ENCODE data around the gene RPLP1. TPM values are rescaled to one million over a fixed set of nuclear protein-coding genes. Genes with fewer than 3 reads are reported as not detected.

The RPLP1 gene
- total RNA-seq, 1 donor from 2014 or later: 3,035 TPM

- ATAC-seq (ENCODE audit: low read depth): no peak
- Mint-ChIP-seq H3K36me3 (ENCODE audit: low read depth) (peaks cover 2% of the 10 kb centered on the region), H3K4me3 (peak overlapping the region; percentile 78)
Observed at GRCh38 chr15:69414701-69415167, 37.9 kb upstream of the RPLP1 start.

GRCh38 chr15:69415381-69415780 is 37.2 kb upstream of the RPLP1 start:
- Mint-ChIP-seq H3K4me3 (peak overlapping the region; percentile 42), H3K36me3 (ENCODE audit: low read depth) (peaks cover 2% of the 10 kb centered on the region), H3K9me3 (no peaks in the 10 kb centered on the region), H3K4me1 (peaks cover 11% of the 10 kb centered on the region), H3K27ac (no peak overlapping the region), H3K27me3 (peaks cover 4% of the 10 kb centered on the region)
- DNase-seq (no peak), ATAC-seq (ENCODE audit: low read depth) (no peak)
- TF ChIP-seq CTCF (IDR thresholded peaks at IDR 0.05): no peak
- ChIA-PET CTCF (no interaction called here), POLR2A (interaction anchor here (1.6 to 4.8 kb wide), 2 partner anchors 37 to 47 kb away, joined by 9 to 43 read pairs; partner anchors contain the start of gene RPLP1)
- intact Hi-C loops (cut with micrococcal nuclease): loop anchor here (2.0 kb wide), 2 partner anchors 21 to 47 kb away; no protein-coding TSS in a partner anchor

More at GRCh38 chr15:69414701-69415167, 37.9 kb upstream of the RPLP1 start:
- POLR2A ChIA-PET: interaction anchor here (1.6 to 4.8 kb wide), 2 partner anchors 38 to 48 kb away, joined by 9 to 43 read pairs; partner anchors contain the start of gene RPLP1
- CTCF ChIA-PET: no interaction called here
- intact Hi-C loops (cut with micrococcal nuclease): loop anchor here (1.0 to 5.0 kb wide), 5 partner anchors 20 to 252 kb away; partner anchors contain the start of genes GLCE and RPLP1
- H3K27ac Mint-ChIP-seq: no peak overlapping the region
- H3K9me3 Mint-ChIP-seq: no peaks in the 10 kb centered on the region
- no peak for TF ChIP-seq CTCF (IDR thresholded peaks at IDR 0.05)
- peaks cover 11% of the 10 kb centered on the region for H3K4me1 Mint-ChIP-seq
- H3K27me3 Mint-ChIP-seq: peaks cover 4% of the 10 kb centered on the region
- no peak for DNase-seq

GRCh38 chr15:69417581-69417980 is 35.0 kb upstream of the RPLP1 start:
- H3K27me3 Mint-ChIP-seq: peaks cover 3% of the 10 kb centered on the region
- ChIA-PET CTCF (no interaction called here), POLR2A (interaction anchor here (1.1 to 1.4 kb wide), 2 partner anchors 35 to 46 kb away, joined by 3 to 5 read pairs; partner anchors contain the start of gene RPLP1)
- peaks cover 2% of the 10 kb centered on the region for H3K36me3 Mint-ChIP-seq (ENCODE audit: low read depth)
- no peak for TF ChIP-seq CTCF (IDR thresholded peaks at IDR 0.05)
- H3K27ac Mint-ChIP-seq: no peak overlapping the region
- H3K4me3 Mint-ChIP-seq: no peak overlapping the region
- intact Hi-C loops (cut with micrococcal nuclease): no loop called here
- H3K9me3 Mint-ChIP-seq: no peaks in the 10 kb centered on the region
- no peak for ATAC-seq (ENCODE audit: low read depth)
- DNase-seq: no peak
- H3K4me1 Mint-ChIP-seq: peaks cover 11% of the 10 kb centered on the region

- ChIA-PET POLR2A (no interaction called here), CTCF (no interaction called here)
- TF ChIP-seq CTCF (IDR thresholded peaks at IDR 0.05): no peak
- H3K36me3 Mint-ChIP-seq (ENCODE audit: low read depth): no peaks in the 10 kb centered on the region
- intact Hi-C loops (cut with micrococcal nuclease): no loop called here
- ATAC-seq (ENCODE audit: low read depth) (no peak), DNase-seq (no peak)
- no peaks in the 10 kb centered on the region for H3K9me3 Mint-ChIP-seq
- no peaks in the 10 kb centered on the region for H3K27me3 Mint-ChIP-seq
- no peaks in the 10 kb centered on the region for H3K4me1 Mint-ChIP-seq
- no peak overlapping the region for H3K4me3 Mint-ChIP-seq
- no peak overlapping the region for H3K27ac Mint-ChIP-seq
Observed at GRCh38 chr15:69421498-69421897, 31.1 kb upstream of the RPLP1 start.

- no peak for TF ChIP-seq CTCF (IDR thresholded peaks at IDR 0.05)
- ChIA-PET POLR2A (interaction anchor here (0.8 kb wide), 1 partner anchor 1684 kb away, joined by 4 read pairs; no protein-coding TSS in a partner anchor), CTCF (no interaction called here)
- H3K36me3 Mint-ChIP-seq (ENCODE audit: low read depth): no peaks in the 10 kb centered on the region
- DNase-seq (no peak), ATAC-seq (ENCODE audit: low read depth) (no peak)
- no peak overlapping the region for H3K4me3 Mint-ChIP-seq
- no peaks in the 10 kb centered on the region for H3K27me3 Mint-ChIP-seq
- intact Hi-C loops (cut with micrococcal nuclease): no loop called here
- no peaks in the 10 kb centered on the region for H3K9me3 Mint-ChIP-seq
- no peak overlapping the region for H3K27ac Mint-ChIP-seq
- H3K4me1 Mint-ChIP-seq: no peaks in the 10 kb centered on the region
Observed at GRCh38 chr15:69422336-69422895, 30.2 kb upstream of the RPLP1 start.
